Gastrocnemius medialis (tissue), 4 donors: ENCODE data around the gene KLK15. TPM values are rescaled to one million over a fixed set of nuclear protein-coding genes. Genes with fewer than 3 reads are reported as not detected.

Source experiments
- ATAC-seq, 2 donors: fragments of 150-250 bp; one replicate each; pipeline ENCODE4 v1.9.1; 2016
- DNase-seq, 2 donors: peaks; one replicate each; pipeline ENCODE4 v3.0.0-alpha.2; 2019
- H3K27ac ChIP-seq, 4 donors: fragments of 200-600 bp; sonication (generic); 1 replicate in 1 of 4; 2 replicates in 3 of 4; pipeline ENCODE4 v1.5.1; 2016 to 2018; ENCODE audit warnings: mild to moderate bottlenecking in 2 of 4, moderate library complexity in 1 of 4
- H3K27me3 ChIP-seq, 3 donors: fragments of 200-600 bp; sonication (generic) in 2 of 3; 1 replicate in 1 of 3; 2 replicates in 2 of 3; pipeline versions ENCODE4 v1.5.1 to v1.6.0; 2016 to 2019; ENCODE audit warnings: mild to moderate bottlenecking in 1 of 3, moderate library complexity in 1 of 3
- H3K36me3 ChIP-seq, 2 donors: fragments of 200-600 bp; sonication (generic) in 1 of 2; one replicate each; pipeline ENCODE4 v1.5.1; 2017 to 2018
- H3K4me1 ChIP-seq, 2 donors: fragments of 200-600 bp; sonication (generic) in 1 of 2; one replicate each; pipeline ENCODE4 v1.5.1; 2016 to 2017; ENCODE audit warnings: mild to moderate bottlenecking in 2 of 2
- H3K4me3 ChIP-seq, 4 donors: fragments of 200-600 bp; sonication (generic) in 3 of 4; 1 replicate in 1 of 4; 2 replicates in 3 of 4; pipeline ENCODE4 v1.5.1; 2016 to 2019; ENCODE audit warnings: mild to moderate bottlenecking in 2 of 4
- H3K9me3 ChIP-seq, 3 donors: fragments of 200-600 bp; sonication (generic) in 2 of 3; 1 replicate in 1 of 3; 2 replicates in 2 of 3; pipeline ENCODE4 v1.5.1; 2016 to 2019
- CTCF ChIP-seq, 5 experiments: fragments of 450-650 bp in 3 of 5; fragments of 200-600 bp in 2 of 5; sonication (generic) in 2 of 5; IDR thresholded peaks in 4 of 5; conservative IDR thresholded peaks in 1 of 5; 1 replicate in 4 of 5; 2 replicates in 1 of 5; pipeline ENCODE4 v1.5.1; 2016 to 2019; ENCODE audit warnings: antibody characterized with exemption in 5 of 5, mild to moderate bottlenecking in 3 of 5, moderate library complexity in 3 of 5
- POLR2A ChIP-seq, 2 donors: fragments of 450-650 bp; IDR thresholded peaks; one replicate each; pipeline ENCODE4 v1.6.1; 2017; ENCODE audit warnings: antibody characterized with exemption in 2 of 2, mild to moderate bottlenecking in 2 of 2, moderate library complexity in 2 of 2
- in situ Hi-C, 4 donors: fragments of 200-750 bp; cut with MboI; loops; one replicate each; pipeline versions ENCODE4 v1.15.0 to v1.8.0; 2017; ENCODE audit warnings: low sequenced_read_pairs in 4 of 4
- intact Hi-C: fragments of 100-400 bp; cut with DNase I; formaldehyde crosslinking; loops from one replicate; pipeline ENCODE4 v1.15.1; 2023; ENCODE audit warnings: low total_unique reads
- total RNA-seq, 4 donors: library from RNA; depleted of rRNA; stranded (reverse); fragments of >200 nt; gene quantifications; one replicate each; pipeline versions ENCODE4 v1.1.0 to v1.2.3, GENCODE V29; 2016

Gene KLK15
- total RNA-seq, 4 donors from 2014 or later = not detected

- no peaks in the 10 kb centered on the region for H3K4me1 ChIP-seq
- intact Hi-C loops (no loop called here), in situ Hi-C loops (loop anchor here in 3 of 4 donors (25.0 kb wide), 1 partner anchor 259 kb away; no protein-coding TSS in a partner anchor)
- H3K27ac ChIP-seq = no peak overlapping the region
- peaks cover 0 to 25% of the 10 kb centered on the region in 2 donors for H3K36me3 ChIP-seq
- DNase-seq (no peak), ATAC-seq (no peak)
- TF ChIP-seq CTCF (IDR thresholded peaks at IDR 0.05 in 4 of 5, conservative IDR thresholded peaks at IDR 0.05 in 1 of 5) (no peak), POLR2A (IDR thresholded peaks at IDR 0.05) (no peak)
- H3K4me3 ChIP-seq = no peak overlapping the region
- H3K27me3 ChIP-seq = peaks cover 0 to 3% (median 0%) of the 10 kb centered on the region in 3 donors
- H3K9me3 ChIP-seq = no peaks in the 10 kb centered on the region
Measured at GRCh38 chr19:50796128-50796633, 37.2 kb downstream of the KLK15 start.

- Histone ChIP-seq H3K4me3 (no peak overlapping the region), H3K36me3 (peaks cover 0 to 25% of the 10 kb centered on the region in 2 donors), H3K27me3 (peaks cover 0 to 3% (median 0%) of the 10 kb centered on the region in 3 donors), H3K4me1 (no peaks in the 10 kb centered on the region), H3K27ac (no peak overlapping the region), H3K9me3 (no peaks in the 10 kb centered on the region)
- no peak for DNase-seq
- TF ChIP-seq CTCF (IDR thresholded peaks at IDR 0.05 in 4 of 5, conservative IDR thresholded peaks at IDR 0.05 in 1 of 5) = no peak
- in situ Hi-C loops = loop anchor here in 3 of 4 donors (25.0 kb wide), 1 partner anchor 258 kb away; no protein-coding TSS in a partner anchor
- no peak for ATAC-seq
- intact Hi-C loops = no loop called here
Measured at GRCh38 chr19:50795664-50796073, 37.7 kb downstream of the KLK15 start.

GRCh38 chr19:50794876-50795663, 38.3 kb downstream of the KLK15 start:
- Histone ChIP-seq H3K36me3 (peaks cover 0 to 25% of the 10 kb centered on the region in 2 donors), H3K27me3 (peaks cover 0 to 3% (median 0%) of the 10 kb centered on the region in 3 donors), H3K9me3 (no peaks in the 10 kb centered on the region), H3K4me3 (no peak overlapping the region), H3K27ac (no peak overlapping the region), H3K4me1 (no peaks in the 10 kb centered on the region)
- TF ChIP-seq CTCF (IDR thresholded peaks at IDR 0.05 in 4 of 5, conservative IDR thresholded peaks at IDR 0.05 in 1 of 5) (no peak), POLR2A (IDR thresholded peaks at IDR 0.05) (no peak)
- no peak for ATAC-seq
- in situ Hi-C loops (loop anchor here in 3 of 4 donors (25.0 kb wide), 1 partner anchor 258 kb away; no protein-coding TSS in a partner anchor), intact Hi-C loops (no loop called here)
- no peak for DNase-seq

DNA sequence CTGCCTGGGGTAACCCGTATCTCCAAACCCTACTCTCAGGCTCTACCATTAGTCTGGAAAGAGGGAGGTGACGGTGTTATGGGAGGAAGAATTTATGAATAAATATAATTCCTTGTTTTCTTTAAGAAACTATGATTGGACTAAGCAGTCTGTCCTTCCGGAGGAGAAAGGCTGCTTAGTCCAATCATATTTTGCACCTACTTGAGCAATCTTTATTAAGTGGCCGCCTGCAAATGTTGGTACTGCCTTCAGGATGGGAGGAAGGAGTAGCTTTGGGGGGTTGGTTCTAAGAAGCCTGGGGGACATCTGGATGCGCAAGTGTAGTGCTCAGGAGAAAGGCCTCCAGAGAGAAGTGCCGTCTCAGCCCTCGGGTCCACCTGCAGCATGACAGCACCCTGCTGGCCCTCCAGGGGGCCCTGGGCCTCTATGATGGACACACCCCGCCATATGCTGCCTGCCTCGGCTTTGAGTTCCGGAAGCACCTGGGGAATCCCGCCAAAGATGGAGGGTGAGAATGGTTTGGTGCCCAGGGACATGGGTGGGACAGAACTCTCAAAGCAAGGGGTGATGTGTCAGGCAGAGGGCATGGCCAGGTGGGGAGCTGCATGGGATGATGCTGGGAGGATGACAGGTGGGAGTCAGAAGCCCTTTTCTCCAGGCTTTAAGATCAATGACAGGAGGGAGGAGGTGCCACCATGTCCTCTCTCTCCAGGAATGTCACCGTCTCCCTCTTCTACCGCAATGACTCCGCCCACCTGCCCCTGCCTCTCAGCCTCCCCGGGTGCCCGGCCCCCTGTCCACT, 39.1 kb downstream of the KLK15 start:
- in situ Hi-C loops (loop anchor here in 3 of 4 donors (25.0 kb wide), 1 partner anchor 257 kb away; no protein-coding TSS in a partner anchor), intact Hi-C loops (no loop called here)
- DNase-seq (no peak), ATAC-seq (no peak)
- Histone ChIP-seq H3K9me3 (no peaks in the 10 kb centered on the region), H3K4me3 (no peak overlapping the region), H3K36me3 (peaks cover 0 to 24% of the 10 kb centered on the region in 2 donors), H3K27me3 (peaks cover 0 to 3% (median 0%) of the 10 kb centered on the region in 3 donors), H3K27ac (no peak overlapping the region), H3K4me1 (no peaks in the 10 kb centered on the region)
- TF ChIP-seq CTCF (IDR thresholded peaks at IDR 0.05 in 4 of 5, conservative IDR thresholded peaks at IDR 0.05 in 1 of 5) (no peak), POLR2A (IDR thresholded peaks at IDR 0.05) (no peak)
